ENCODE measurements around the gene DDIT3.

The DDIT3 gene, protein sequence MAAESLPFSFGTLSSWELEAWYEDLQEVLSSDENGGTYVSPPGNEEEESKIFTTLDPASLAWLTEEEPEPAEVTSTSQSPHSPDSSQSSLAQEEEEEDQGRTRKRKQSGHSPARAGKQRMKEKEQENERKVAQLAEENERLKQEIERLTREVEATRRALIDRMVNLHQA

DNA sequence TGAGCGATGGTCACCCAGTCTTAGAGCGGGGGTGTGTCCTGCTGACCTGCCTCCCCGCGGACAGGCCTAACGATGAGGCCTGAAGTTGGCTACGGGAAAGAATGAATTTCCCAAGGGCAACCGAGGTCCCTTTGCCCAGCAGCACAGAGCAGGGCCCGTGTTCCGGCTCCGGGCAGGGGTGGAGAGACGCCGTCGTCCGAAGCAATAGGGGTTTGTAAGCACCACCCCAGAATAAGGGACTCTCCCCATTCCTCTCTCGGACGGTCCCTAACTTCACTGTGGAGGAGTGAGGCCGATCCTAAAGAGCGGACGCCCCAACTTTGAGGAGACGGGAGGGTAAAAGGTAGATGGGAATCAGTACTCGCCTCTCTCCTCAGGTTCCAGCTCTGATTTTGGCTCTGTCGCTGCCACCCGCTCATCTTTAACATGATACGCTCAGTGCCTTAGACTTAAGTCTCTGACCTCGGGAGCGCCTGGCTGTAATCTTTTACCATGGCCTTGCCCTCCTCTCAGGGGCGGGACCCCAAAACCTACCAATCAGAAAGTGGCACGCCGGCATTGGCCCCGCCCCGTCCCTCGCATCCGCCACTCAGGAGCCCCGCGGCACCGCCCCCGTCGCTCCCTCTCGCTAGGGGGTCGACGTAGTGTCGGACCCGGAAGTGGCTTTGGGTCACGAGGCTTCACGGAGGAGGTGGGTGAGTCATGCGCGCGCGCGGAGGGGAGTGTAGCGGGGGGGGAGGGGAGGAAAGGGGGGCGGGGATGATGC is at the start of gene DDIT3:
Gene DDIT3, minus strand, starts transcription at position 462 of the 766 bp plus-strand sequence. CDS start 3,108 bp downstream, outside the sequence.
- peak; percentile 100 for DNase-seq

- DNase-seq, result no peak
Observed at GRCh38 chr12:57569858-57570257, 49.5 kb upstream of the DDIT3 start.

GRCh38 chr12:57568838-57569237 is 48.5 kb upstream of the DDIT3 start:
- DNase-seq, result no peak

DNA sequence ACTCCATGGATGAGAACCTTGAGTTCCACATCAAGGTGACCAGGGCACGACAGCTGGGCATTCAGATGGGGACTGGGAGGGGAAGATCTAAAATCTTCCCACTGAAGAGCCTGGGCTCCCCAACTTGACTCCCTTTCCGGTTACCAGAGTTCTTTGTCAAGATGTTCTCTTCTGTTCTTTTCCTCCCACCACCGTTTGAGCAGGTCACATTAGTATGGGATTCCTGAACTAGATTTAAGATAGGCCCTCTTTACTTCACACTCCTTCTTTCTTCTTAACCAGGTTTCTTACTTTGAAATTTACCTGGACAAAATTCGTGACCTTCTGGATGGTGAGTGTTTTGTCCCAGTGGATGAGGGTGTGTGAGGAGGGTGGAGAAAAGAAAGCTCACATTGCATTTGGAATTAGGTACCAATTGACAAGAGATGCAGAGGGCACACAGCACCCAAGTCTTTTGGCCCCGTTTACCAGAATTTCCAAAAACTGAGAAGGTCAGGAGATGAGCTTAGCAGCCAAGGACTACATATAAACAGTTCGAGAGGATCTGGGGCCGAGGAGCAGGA is 43.9 kb upstream of the DDIT3 start:
- no peak for DNase-seq

DNA sequence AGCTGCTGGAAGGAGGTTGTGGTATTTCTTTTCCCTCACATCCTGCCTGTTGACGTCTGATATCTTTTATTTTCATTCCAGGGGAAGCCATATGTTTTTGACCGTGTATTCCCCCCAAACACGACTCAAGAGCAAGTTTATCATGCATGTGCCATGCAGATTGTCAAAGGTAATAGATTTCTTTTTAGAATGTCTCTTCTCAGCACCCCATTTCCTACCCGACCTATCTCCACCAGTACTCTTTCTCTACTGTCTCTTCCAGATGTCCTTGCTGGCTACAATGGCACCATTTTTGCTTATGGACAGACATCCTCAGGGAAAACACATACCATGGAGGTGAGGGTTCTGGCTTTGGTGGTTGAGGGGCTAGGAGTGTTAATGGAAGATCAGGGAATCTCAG is 43.0 kb upstream of the DDIT3 start:
- no peak for DNase-seq

- peak; percentile 20 for DNase-seq
Observed at GRCh38 chr12:57561117-57561516, 40.8 kb upstream of the DDIT3 start.

- DNase-seq, result no peak
Observed at GRCh38 chr12:57560516-57560915, 40.2 kb upstream of the DDIT3 start.

DNA sequence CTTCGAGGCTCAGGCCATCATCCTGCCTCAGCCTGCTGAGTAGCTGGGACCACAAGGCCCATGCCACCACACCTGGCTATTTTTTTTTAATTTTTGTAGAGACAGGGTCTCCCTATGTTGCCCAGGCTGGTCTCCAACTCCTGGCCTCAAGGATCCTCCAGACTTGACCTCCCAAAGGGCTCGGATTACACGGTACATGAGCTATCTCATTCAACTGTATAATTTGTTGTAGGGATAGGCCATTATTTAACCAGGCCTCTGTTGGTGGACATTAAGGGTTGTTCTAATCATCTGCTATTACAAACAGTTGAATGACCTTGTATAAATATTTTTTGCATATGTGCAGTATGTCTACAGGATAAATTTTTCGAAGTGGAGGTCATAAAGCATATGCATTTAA is 38.5 kb upstream of the DDIT3 start:
- DNase-seq, result no peak

DNA sequence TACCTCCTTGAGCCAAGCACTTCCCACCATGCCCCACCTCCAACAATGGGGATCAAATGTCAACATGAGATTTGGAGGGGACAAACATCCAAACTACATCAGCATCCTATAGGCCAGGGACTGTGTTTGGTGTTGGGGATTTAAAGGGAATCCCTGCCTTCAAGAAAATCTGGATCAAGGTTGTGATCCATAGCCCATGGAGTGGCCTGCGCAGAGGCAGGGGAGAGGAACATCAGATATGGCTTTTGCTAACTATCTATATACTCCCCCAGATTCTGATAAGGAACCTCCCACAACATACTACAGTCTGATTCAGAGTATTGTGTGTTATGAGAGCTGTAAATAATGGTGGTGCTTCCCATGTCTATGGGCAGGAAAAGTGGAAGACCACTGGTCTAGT is 34.6 kb upstream of the DDIT3 start:
- peak; percentile 28 for DNase-seq

GRCh38 chr12:57554453-57554852 is 34.1 kb upstream of the DDIT3 start:
- no peak for DNase-seq

DNA sequence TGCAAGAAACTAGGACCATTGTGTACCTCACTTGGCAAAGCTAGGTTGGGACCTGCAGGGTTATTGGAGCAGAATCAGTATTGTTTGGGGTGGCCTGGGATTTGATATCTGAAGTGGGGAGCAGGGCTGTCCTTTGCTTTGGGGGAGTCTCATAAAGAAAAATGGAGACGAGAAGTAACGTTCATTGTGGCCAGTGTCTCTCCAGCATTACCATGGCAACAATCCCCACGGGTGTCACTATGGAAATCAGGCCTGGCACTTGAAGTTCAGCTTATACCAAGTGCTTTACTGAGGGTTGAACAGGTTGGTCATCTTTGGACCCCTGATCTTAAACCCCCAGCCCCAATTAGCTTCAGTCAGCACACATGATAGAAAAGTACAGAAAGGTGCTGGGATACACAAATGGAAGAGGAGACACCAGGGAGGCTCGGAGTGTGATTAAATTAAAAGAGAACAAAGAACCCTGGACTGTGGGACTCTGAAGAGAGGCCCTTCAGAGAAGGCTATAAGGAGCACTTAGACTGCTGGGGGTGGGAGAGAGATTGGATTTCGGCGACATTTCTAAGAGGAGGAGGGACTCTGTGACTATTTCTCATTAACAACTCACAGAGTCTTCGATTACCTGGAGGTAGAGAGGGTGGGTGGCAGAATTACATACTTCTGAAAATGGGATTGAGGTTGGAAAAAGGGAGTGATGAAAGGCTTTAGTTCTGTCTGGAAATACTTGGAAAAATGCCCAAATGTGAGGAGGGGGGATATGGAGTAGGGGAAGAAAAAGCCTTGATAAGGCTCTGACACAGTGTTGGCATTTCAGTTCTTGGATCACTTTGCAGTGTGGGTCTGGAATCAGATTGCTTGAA is 33.3 kb upstream of the DDIT3 start:
- no peak for DNase-seq

DNA sequence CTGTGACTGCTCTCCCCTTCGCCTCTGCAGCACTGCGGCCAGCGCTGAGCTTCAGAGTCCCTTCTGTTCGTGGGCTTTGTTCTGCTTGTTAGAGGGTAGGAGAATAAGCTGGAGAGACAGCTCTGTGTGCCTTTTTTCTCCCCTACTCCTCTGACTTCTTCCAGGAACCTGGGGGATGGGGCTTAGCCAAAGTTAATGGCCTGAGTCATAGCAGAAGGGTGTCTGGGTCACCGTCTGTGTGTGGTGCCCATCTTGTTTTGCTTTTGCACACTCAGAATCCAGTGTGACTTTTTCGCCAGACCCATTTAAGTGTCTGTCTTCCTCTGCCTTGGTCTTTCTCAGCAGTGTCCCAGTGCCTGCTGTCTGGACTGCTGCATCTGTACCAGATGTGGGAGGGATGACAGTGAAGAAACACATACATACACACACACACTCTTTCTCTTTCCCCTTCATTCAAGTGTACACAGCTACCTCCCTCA is 32.6 kb upstream of the DDIT3 start:
- peak; percentile 43 for DNase-seq

DNA sequence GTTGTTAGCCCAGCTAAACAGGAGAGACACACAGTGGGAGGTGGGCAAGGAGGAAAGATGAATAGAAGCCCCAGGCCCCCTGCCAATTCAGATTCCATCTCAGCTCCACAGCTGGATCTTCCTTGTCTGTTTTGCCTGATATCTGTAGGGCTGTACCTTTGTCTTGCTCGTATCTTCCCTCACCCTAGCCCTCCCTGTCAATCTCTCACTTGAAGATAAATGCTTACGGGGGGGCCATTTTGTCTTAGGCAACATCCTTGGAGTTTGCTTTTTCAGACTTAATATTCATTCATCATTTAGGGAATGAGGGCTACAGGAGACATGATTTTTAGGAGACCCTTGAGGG is 32.0 kb upstream of the DDIT3 start:
- no peak for DNase-seq

GRCh38 chr12:57551637-57552305 is 31.5 kb upstream of the DDIT3 start:
- DNase-seq, result no peak

GRCh38 chr12:57550641-57551549 is 30.6 kb upstream of the DDIT3 start:
- no peak for DNase-seq

DNA sequence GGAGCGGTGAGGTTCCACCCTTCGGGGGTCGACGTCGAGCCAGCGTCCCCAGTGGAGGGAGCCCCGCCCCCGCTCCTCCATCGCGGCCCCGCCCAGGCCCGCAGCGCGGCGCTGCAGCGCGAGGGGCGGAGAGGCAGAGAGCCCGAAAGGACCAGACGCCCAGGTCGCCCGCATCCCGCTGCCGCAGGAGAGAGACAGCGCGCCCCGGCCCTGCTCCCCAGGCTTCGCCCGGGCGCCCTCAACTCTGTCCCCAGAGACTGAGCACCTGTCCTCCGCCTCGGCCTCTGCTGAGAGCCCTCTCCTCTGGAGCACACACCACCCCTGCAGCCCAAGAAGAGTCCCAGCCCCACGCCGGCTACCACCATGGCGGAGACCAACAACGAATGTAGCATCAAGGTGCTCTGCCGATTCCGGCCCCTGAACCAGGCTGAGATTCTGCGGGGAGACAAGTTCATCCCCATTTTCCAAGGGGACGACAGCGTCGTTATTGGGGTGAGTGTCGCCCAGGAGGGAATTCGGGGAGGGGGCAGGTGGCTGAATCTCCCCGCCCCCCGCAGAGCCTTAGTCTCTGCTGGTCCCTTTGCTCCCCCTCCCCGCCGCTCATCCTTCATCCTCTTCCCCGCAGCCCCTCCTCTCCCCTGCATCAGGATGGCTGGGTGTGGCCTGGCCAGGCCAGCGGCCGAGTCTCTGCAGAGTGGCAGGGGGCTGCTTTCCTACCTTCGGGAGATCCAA is 29.8 kb upstream of the DDIT3 start, which contains the start of gene KIF5A:
Gene KIF5A, plus strand, starts transcription at position 136 of the 732 bp plus-strand sequence. Its CDS starts 228 bp downstream, at position 364.
- DNase-seq, result peak; percentile 79

GRCh38 chr12:57549203-57549908 is 29.0 kb upstream of the DDIT3 start:
- DNase-seq, result no peak

GRCh38 chr12:57548488-57548887 is 28.2 kb upstream of the DDIT3 start:
- no peak for DNase-seq

GRCh38 chr12:57548013-57548315 is 27.6 kb upstream of the DDIT3 start:
- no peak for DNase-seq

DNA sequence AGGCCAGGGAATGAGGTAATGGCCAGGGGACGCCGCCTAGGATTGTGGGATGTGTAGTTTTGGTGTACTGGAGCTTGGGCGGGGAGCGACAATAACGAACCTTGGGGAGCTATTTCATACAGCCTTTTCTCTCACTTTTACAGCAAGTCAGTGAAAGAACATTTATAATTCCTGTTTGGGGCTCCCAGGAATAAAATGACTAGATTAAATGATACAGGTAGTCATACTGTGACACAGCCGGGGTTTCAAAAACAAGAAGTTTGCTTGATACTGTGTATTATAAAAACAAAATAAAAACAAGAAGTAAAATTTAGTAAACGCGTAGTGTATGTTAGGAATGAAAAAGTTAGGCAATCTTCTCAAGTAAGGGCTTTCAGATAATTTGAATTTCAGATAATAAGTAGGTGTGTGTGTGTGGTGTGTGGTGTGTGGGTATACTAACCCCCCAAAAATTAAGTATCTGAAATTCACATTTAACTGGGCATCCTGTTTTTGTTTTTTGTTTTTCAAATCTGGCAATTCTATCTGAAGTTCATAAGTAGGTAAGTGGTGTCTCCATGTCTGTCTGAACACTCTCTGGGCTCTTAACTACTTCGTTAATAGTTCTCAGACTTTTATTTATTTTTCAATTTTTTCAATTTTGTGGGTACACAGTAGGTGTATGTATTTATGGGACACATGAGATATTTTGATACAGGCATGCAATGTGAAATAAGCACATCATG is 27.1 kb upstream of the DDIT3 start:
- no peak for DNase-seq
